Type B pancreatic cell (in vitro differentiated cells): ENCODE data around the gene PSIP1. TPM values are rescaled to one million over a fixed set of nuclear protein-coding genes. Genes with fewer than 3 reads are reported as not detected.
"Not testable (repeated sequence)": the region's sequence is repeated elsewhere in the genome, so short reads cannot be mapped to it uniquely, and the experiment has no call there.

Experiments used
- DNase-seq: peaks from one replicate; pipeline ENCODE4 v3.0.0; 2021; ENCODE audit warnings: mixed read lengths; ENCODE audit not compliant: unreplicated experiment; ENCODE audit errors: extremely low spot score
- H3K27ac Mint-ChIP-seq: 2 replicates; pipeline ENCODE4 v1.8.0; 2021; ENCODE audit warnings: mild to moderate bottlenecking, mixed read lengths
- H3K27me3 Mint-ChIP-seq: 2 replicates; pipeline ENCODE4 v1.8.0; 2021; ENCODE audit warnings: mixed read lengths
- H3K36me3 Mint-ChIP-seq: 2 replicates; pipeline ENCODE4 v1.8.0; 2021; ENCODE audit warnings: mixed read lengths
- H3K4me1 Mint-ChIP-seq: one replicate; pipeline ENCODE4 v1.8.0; 2021; ENCODE audit warnings: mixed read lengths; ENCODE audit not compliant: unreplicated experiment
- H3K4me3 Mint-ChIP-seq: 2 replicates; pipeline ENCODE4 v1.8.0; 2021; ENCODE audit warnings: mild to moderate bottlenecking, mixed read lengths
- H3K9me3 Mint-ChIP-seq: 2 replicates; pipeline ENCODE4 v1.8.0; 2021; ENCODE audit warnings: mixed read lengths
- CTCF ChIP-seq: fragments of 200-600 bp; sonication (generic); conservative IDR thresholded peaks from 2 replicates; pipeline ENCODE4 v1.5.0; 2021; ENCODE audit warnings: antibody characterized with exemption, mild to moderate bottlenecking
- total RNA-seq: library from RNA; stranded (reverse); gene quantifications from 2 replicates; pipeline ENCODE4 v1.2.1, GENCODE V29; 2021; ENCODE audit warnings: low replicate concordance

The PSIP1 gene
- total RNA-seq, 1 donor from 2014 or later, result 117 TPM

GRCh38 chr9:15430920-15431844 lies 79.6 kb downstream of the PSIP1 start:
- no peak for TF ChIP-seq CTCF
- no peak for DNase-seq
- Mint-ChIP-seq H3K4me1 (peaks cover 16% of the 10 kb centered on the region), H3K36me3 (peaks cover 47% of the 10 kb centered on the region), H3K27ac (peak overlapping the region; percentile 60), H3K4me3 (peak overlapping the region; percentile 9), H3K9me3 (peaks cover 1% of the 10 kb centered on the region), H3K27me3 (no peaks in the 10 kb centered on the region)

- peaks cover 31% of the 10 kb centered on the region for H3K4me1 Mint-ChIP-seq
- H3K36me3 Mint-ChIP-seq, result peaks cover 40% of the 10 kb centered on the region
- H3K27me3 Mint-ChIP-seq, H3K4me3 Mint-ChIP-seq, DNase-seq, H3K27ac Mint-ChIP-seq, H3K9me3 Mint-ChIP-seq: not testable (repeated sequence)
Observed at GRCh38 chr9:15427702-15428101, 83.1 kb downstream of the PSIP1 start.

- peak overlapping the region; percentile 56 for H3K4me3 Mint-ChIP-seq
- H3K4me1 Mint-ChIP-seq, result peaks cover 32% of the 10 kb centered on the region
- peaks cover 32% of the 10 kb centered on the region for H3K36me3 Mint-ChIP-seq
- no peak for DNase-seq
- no peak for TF ChIP-seq CTCF
- no peaks in the 10 kb centered on the region for H3K9me3 Mint-ChIP-seq
- no peak overlapping the region for H3K27ac Mint-ChIP-seq
- H3K27me3 Mint-ChIP-seq, result no peaks in the 10 kb centered on the region
Observed at GRCh38 chr9:15426019-15426418, 84.8 kb downstream of the PSIP1 start.

- peak; percentile 38 for TF ChIP-seq CTCF
Observed at GRCh38 chr9:15423231-15423985, 87.4 kb downstream of the PSIP1 start.

GRCh38 chr9:15422372-15423230 lies 88.2 kb downstream of the PSIP1 start, which contains the start of gene SNAPC3:
Gene SNAPC3 (plus strand): TSS chr9:15422876. CDS start chr9:15422880, 4 bp downstream.
- Mint-ChIP-seq H3K4me1 (peaks cover 25% of the 10 kb centered on the region), H3K36me3 (peaks cover 18% of the 10 kb centered on the region), H3K27ac (peak within 1 kb of the TSS; percentile 97), H3K4me3 (peak within 1 kb of the TSS; percentile 98), H3K9me3 (no peaks in the 10 kb centered on the region), H3K27me3 (no peaks in the 10 kb centered on the region)
- peak; percentile 32 for TF ChIP-seq CTCF
- peak; percentile 95 for DNase-seq

More at GRCh38 chr9:15423231-15423985, 87.4 kb downstream of the PSIP1 start:
- no peak for DNase-seq
- peak overlapping the region; percentile 97 for H3K27ac Mint-ChIP-seq
- no peaks in the 10 kb centered on the region for H3K9me3 Mint-ChIP-seq
- H3K36me3 Mint-ChIP-seq, result peaks cover 19% of the 10 kb centered on the region
- H3K27me3 Mint-ChIP-seq, result no peaks in the 10 kb centered on the region
- H3K4me1 Mint-ChIP-seq, result peaks cover 25% of the 10 kb centered on the region
- H3K4me3 Mint-ChIP-seq, result peak overlapping the region; percentile 98
